ENCODE measurements around the gene SNRNP48. TPM values are rescaled to one million over a fixed set of nuclear protein-coding genes. Genes with fewer than 3 reads are reported as not detected.

Gene SNRNP48
- total and polyA plus RNA-seq, 2 donors = 9.6 to 9.7 TPM

- Histone ChIP-seq H3K36me3 (ENCODE audit: control insufficient read depth in 2 of 2, insufficient read depth in 2 of 2, low read length in 1 of 2) (no peaks in the 10 kb centered on the region), H3K27me3 (ENCODE audit: control insufficient read depth in 2 of 2, insufficient read depth in 1 of 2, low read length in 1 of 2) (peaks cover 0 to 38% of the 10 kb centered on the region in 2 donors), H3K4me3 (ENCODE audit: low read length in 2 of 2) (no peak overlapping the region), H3K4me1 (ENCODE audit: control insufficient read depth in 2 of 2, insufficient read depth in 2 of 2, low read length in 2 of 2) (no peaks in the 10 kb centered on the region), H3K9me3 (ENCODE audit: control insufficient read depth in 2 of 2, insufficient read depth in 1 of 2, low read length in 1 of 2) (no peaks in the 10 kb centered on the region), H3K27ac (ENCODE audit: low read depth in 1 of 2, low read length in 1 of 2) (no peak overlapping the region)
- no peak for DNase-seq (ENCODE audit: low read depth in 6 of 9, low spot score in 9 of 9)
- WGBS = 97% methylated on average over 12 of the region's 12 CpGs
Observed at GRCh38 chr6:7556394-7557106, 33.4 kb upstream of the SNRNP48 start.

GRCh38 chr6:7557652-7558051, 32.3 kb upstream of the SNRNP48 start:
- Histone ChIP-seq H3K4me1 (ENCODE audit: control insufficient read depth in 2 of 2, insufficient read depth in 2 of 2, low read length in 2 of 2) (no peaks in the 10 kb centered on the region), H3K27me3 (ENCODE audit: control insufficient read depth in 2 of 2, insufficient read depth in 1 of 2, low read length in 1 of 2) (peaks cover 0 to 39% of the 10 kb centered on the region in 2 donors), H3K4me3 (ENCODE audit: low read length in 2 of 2) (no peak overlapping the region), H3K9me3 (ENCODE audit: control insufficient read depth in 2 of 2, insufficient read depth in 1 of 2, low read length in 1 of 2) (no peaks in the 10 kb centered on the region), H3K27ac (ENCODE audit: low read depth in 1 of 2, low read length in 1 of 2) (no peak overlapping the region), H3K36me3 (ENCODE audit: control insufficient read depth in 2 of 2, insufficient read depth in 2 of 2, low read length in 1 of 2) (no peaks in the 10 kb centered on the region)
- DNase-seq (ENCODE audit: low read depth in 6 of 9, low spot score in 9 of 9) = no peak
- 93% methylated on average over 2 of the region's 2 CpGs for WGBS

GRCh38 chr6:7558781-7559180, 31.2 kb upstream of the SNRNP48 start:
- peaks cover 0 to 34% of the 10 kb centered on the region in 2 donors for H3K27me3 ChIP-seq (ENCODE audit: control insufficient read depth in 2 of 2, insufficient read depth in 1 of 2, low read length in 1 of 2)
- no peaks in the 10 kb centered on the region for H3K36me3 ChIP-seq (ENCODE audit: control insufficient read depth in 2 of 2, insufficient read depth in 2 of 2, low read length in 1 of 2)
- DNase-seq (ENCODE audit: low read depth in 6 of 9, low spot score in 9 of 9) = no peak
- WGBS = 78% methylated on average over 4 of the region's 4 CpGs
- no peak overlapping the region for H3K4me3 ChIP-seq (ENCODE audit: low read length in 2 of 2)
- no peaks in the 10 kb centered on the region for H3K4me1 ChIP-seq (ENCODE audit: control insufficient read depth in 2 of 2, insufficient read depth in 2 of 2, low read length in 2 of 2)
- H3K9me3 ChIP-seq (ENCODE audit: control insufficient read depth in 2 of 2, insufficient read depth in 1 of 2, low read length in 1 of 2) = no peaks in the 10 kb centered on the region
- H3K27ac ChIP-seq (ENCODE audit: low read depth in 1 of 2, low read length in 1 of 2) = no peak overlapping the region

- Histone ChIP-seq H3K4me3 (ENCODE audit: low read length in 2 of 2) (no peak overlapping the region), H3K4me1 (ENCODE audit: control insufficient read depth in 2 of 2, insufficient read depth in 2 of 2, low read length in 2 of 2) (no peaks in the 10 kb centered on the region), H3K27ac (ENCODE audit: low read depth in 1 of 2, low read length in 1 of 2) (no peak overlapping the region), H3K36me3 (ENCODE audit: control insufficient read depth in 2 of 2, insufficient read depth in 2 of 2, low read length in 1 of 2) (no peaks in the 10 kb centered on the region), H3K9me3 (ENCODE audit: control insufficient read depth in 2 of 2, insufficient read depth in 1 of 2, low read length in 1 of 2) (no peaks in the 10 kb centered on the region), H3K27me3 (ENCODE audit: control insufficient read depth in 2 of 2, insufficient read depth in 1 of 2, low read length in 1 of 2) (peaks cover 0 to 34% of the 10 kb centered on the region in 2 donors)
- DNase-seq (ENCODE audit: low read depth in 6 of 9, low spot score in 9 of 9) = no peak
- 93% methylated on average over 6 of the region's 6 CpGs for WGBS
Observed at GRCh38 chr6:7559196-7559595, 30.8 kb upstream of the SNRNP48 start.

- WGBS = 88% methylated on average over 2 of the region's 2 CpGs
- Histone ChIP-seq H3K27me3 (ENCODE audit: control insufficient read depth in 2 of 2, insufficient read depth in 1 of 2, low read length in 1 of 2) (peaks cover 0 to 31% of the 10 kb centered on the region in 2 donors), H3K9me3 (ENCODE audit: control insufficient read depth in 2 of 2, insufficient read depth in 1 of 2, low read length in 1 of 2) (no peaks in the 10 kb centered on the region), H3K27ac (ENCODE audit: low read depth in 1 of 2, low read length in 1 of 2) (no peak overlapping the region), H3K36me3 (ENCODE audit: control insufficient read depth in 2 of 2, insufficient read depth in 2 of 2, low read length in 1 of 2) (no peaks in the 10 kb centered on the region), H3K4me1 (ENCODE audit: control insufficient read depth in 2 of 2, insufficient read depth in 2 of 2, low read length in 2 of 2) (no peaks in the 10 kb centered on the region), H3K4me3 (ENCODE audit: low read length in 2 of 2) (no peak overlapping the region)
- DNase-seq (ENCODE audit: low read depth in 6 of 9, low spot score in 9 of 9) = no peak
Observed at GRCh38 chr6:7559651-7560385, 30.2 kb upstream of the SNRNP48 start.

GRCh38 chr6:7561153-7561964, 28.6 kb upstream of the SNRNP48 start:
- no peak overlapping the region for H3K4me3 ChIP-seq (ENCODE audit: low read length in 2 of 2)
- 93% methylated on average over 19 of the region's 19 CpGs for WGBS
- no peak for DNase-seq (ENCODE audit: low read depth in 6 of 9, low spot score in 9 of 9)
- H3K9me3 ChIP-seq (ENCODE audit: control insufficient read depth in 2 of 2, insufficient read depth in 1 of 2, low read length in 1 of 2) = no peaks in the 10 kb centered on the region
- H3K27me3 ChIP-seq (ENCODE audit: control insufficient read depth in 2 of 2, insufficient read depth in 1 of 2, low read length in 1 of 2) = peaks cover 0 to 25% of the 10 kb centered on the region in 2 donors
- peak overlapping the region in 1 of 2 donors; percentile 18 for H3K27ac ChIP-seq (ENCODE audit: low read depth in 1 of 2, low read length in 1 of 2)
- H3K4me1 ChIP-seq (ENCODE audit: control insufficient read depth in 2 of 2, insufficient read depth in 2 of 2, low read length in 2 of 2) = no peaks in the 10 kb centered on the region
- no peaks in the 10 kb centered on the region for H3K36me3 ChIP-seq (ENCODE audit: control insufficient read depth in 2 of 2, insufficient read depth in 2 of 2, low read length in 1 of 2)

GRCh38 chr6:7562769-7563168, 27.2 kb upstream of the SNRNP48 start:
- no peaks in the 10 kb centered on the region for H3K36me3 ChIP-seq (ENCODE audit: control insufficient read depth in 2 of 2, insufficient read depth in 2 of 2, low read length in 1 of 2)
- H3K27me3 ChIP-seq (ENCODE audit: control insufficient read depth in 2 of 2, insufficient read depth in 1 of 2, low read length in 1 of 2) = peaks cover 0 to 24% of the 10 kb centered on the region in 2 donors
- no peaks in the 10 kb centered on the region for H3K9me3 ChIP-seq (ENCODE audit: control insufficient read depth in 2 of 2, insufficient read depth in 1 of 2, low read length in 1 of 2)
- no peak overlapping the region for H3K27ac ChIP-seq (ENCODE audit: low read depth in 1 of 2, low read length in 1 of 2)
- DNase-seq (ENCODE audit: low read depth in 6 of 9, low spot score in 9 of 9) = no peak
- no peak overlapping the region for H3K4me3 ChIP-seq (ENCODE audit: low read length in 2 of 2)
- WGBS = 95% methylated on average over 4 of the region's 4 CpGs
- no peaks in the 10 kb centered on the region for H3K4me1 ChIP-seq (ENCODE audit: control insufficient read depth in 2 of 2, insufficient read depth in 2 of 2, low read length in 2 of 2)

- H3K9me3 ChIP-seq (ENCODE audit: control insufficient read depth in 2 of 2, insufficient read depth in 1 of 2, low read length in 1 of 2) = no peaks in the 10 kb centered on the region
- DNase-seq (ENCODE audit: low read depth in 6 of 9, low spot score in 9 of 9) = no peak
- WGBS = 98% methylated on average over 2 of the region's 2 CpGs
- no peak overlapping the region for H3K27ac ChIP-seq (ENCODE audit: low read depth in 1 of 2, low read length in 1 of 2)
- no peak overlapping the region for H3K4me3 ChIP-seq (ENCODE audit: low read length in 2 of 2)
- no peaks in the 10 kb centered on the region for H3K36me3 ChIP-seq (ENCODE audit: control insufficient read depth in 2 of 2, insufficient read depth in 2 of 2, low read length in 1 of 2)
- H3K4me1 ChIP-seq (ENCODE audit: control insufficient read depth in 2 of 2, insufficient read depth in 2 of 2, low read length in 2 of 2) = no peaks in the 10 kb centered on the region
- H3K27me3 ChIP-seq (ENCODE audit: control insufficient read depth in 2 of 2, insufficient read depth in 1 of 2, low read length in 1 of 2) = peaks cover 0 to 11% of the 10 kb centered on the region in 2 donors
Observed at GRCh38 chr6:7566107-7566506, 23.9 kb upstream of the SNRNP48 start.

Measured in thymus (tissue), 11 donors.